ENCODE measurements around the gene DGCR6L.
"Not testable (repeated sequence)": the region's sequence is repeated elsewhere in the genome, so short reads cannot be mapped to it uniquely, and the experiment has no call there.

DNA sequence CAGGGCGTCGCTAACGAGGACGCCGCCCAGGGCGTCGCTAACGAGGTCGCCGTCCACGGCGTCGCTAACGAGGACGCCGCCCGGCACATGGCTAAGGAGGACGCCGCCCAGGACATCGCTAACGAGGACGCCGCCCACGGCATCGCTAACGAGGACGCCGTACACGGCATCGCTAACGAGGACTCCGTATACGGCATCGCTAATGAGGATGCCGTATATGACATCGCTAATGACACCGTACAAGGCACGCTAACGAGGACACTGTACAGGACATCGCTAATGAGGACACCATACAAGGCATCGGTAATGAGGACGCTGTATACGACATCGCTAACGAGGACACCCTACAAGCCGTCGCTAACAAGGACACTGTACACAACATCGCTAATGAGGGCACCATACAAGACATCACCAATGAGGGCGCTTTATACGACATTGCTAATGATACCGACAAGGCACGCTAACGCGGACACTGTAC lies 41.9 kb upstream of the DGCR6L start:
- TF ChIP-seq, protein P1, sequence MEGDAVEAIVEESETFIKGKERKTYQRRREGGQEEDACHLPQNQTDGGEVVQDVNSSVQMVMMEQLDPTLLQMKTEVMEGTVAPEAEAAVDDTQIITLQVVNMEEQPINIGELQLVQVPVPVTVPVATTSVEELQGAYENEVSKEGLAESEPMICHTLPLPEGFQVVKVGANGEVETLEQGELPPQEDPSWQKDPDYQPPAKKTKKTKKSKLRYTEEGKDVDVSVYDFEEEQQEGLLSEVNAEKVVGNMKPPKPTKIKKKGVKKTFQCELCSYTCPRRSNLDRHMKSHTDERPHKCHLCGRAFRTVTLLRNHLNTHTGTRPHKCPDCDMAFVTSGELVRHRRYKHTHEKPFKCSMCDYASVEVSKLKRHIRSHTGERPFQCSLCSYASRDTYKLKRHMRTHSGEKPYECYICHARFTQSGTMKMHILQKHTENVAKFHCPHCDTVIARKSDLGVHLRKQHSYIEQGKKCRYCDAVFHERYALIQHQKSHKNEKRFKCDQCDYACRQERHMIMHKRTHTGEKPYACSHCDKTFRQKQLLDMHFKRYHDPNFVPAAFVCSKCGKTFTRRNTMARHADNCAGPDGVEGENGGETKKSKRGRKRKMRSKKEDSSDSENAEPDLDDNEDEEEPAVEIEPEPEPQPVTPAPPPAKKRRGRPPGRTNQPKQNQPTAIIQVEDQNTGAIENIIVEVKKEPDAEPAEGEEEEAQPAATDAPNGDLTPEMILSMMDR (conservative IDR thresholded peaks at IDR 0.05 in 1 of 2, IDR thresholded peaks at IDR 0.05 in 1 of 2; ENCODE audit: extremely low read depth in 1 of 2, insufficient read depth in 1 of 2, low read depth in 1 of 2, low read length in 2 of 2): not testable (repeated sequence)
- not testable (repeated sequence) for TF ChIP-seq EZH2 (IDR thresholded peaks at IDR 0.05; ENCODE audit: borderline replicate concordance, low read length)
